K562 (cell line): ENCODE data around the gene TYROBP. TPM values are rescaled to one million over a fixed set of nuclear protein-coding genes. Genes with fewer than 3 reads are reported as not detected.

Experiments used
- ARNT ChIP-seq, 2 experiments: fragments of 450-650 bp; IDR thresholded peaks; 2 replicates each; pipeline ENCODE4 v1.6.1; 2016; ENCODE audit warnings: mild to moderate bottlenecking in 1 of 2
- BCLAF1 ChIP-seq, 2 experiments: fragments of 450-650 bp in 1 of 2; IDR thresholded peaks; 2 replicates each; pipeline ENCODE4 v1.6.1; 2011 to 2017; ENCODE audit warnings: low read depth in 2 of 2, antibody characterized with exemption in 1 of 2, borderline replicate concordance in 1 of 2, low read length in 1 of 2, mild to moderate bottlenecking in 1 of 2, mixed read lengths in 1 of 2; ENCODE audit not compliant: control insufficient read depth in 1 of 2
- EP400 ChIP-seq: fragments of 450-650 bp; IDR thresholded peaks from 2 replicates; pipeline ENCODE4 v1.6.1; 2017; ENCODE audit warnings: antibody characterized with exemption, mild to moderate bottlenecking, moderate library complexity
- FOXJ2 ChIP-seq: fragments of 200-800 bp; sonication (Bioruptor generic); IDR thresholded peaks from 2 replicates; pipeline ENCODE4 v1.6.1; 2016; ENCODE audit warnings: missing genetic modification characterization, missing compliant biosample characterization
- HDAC1 ChIP-seq, 2 experiments: fragments of 450-650 bp; IDR thresholded peaks; 2 replicates each; pipeline ENCODE4 v1.6.1; 2016 to 2017; ENCODE audit warnings: inconsistent platforms in 1 of 2, mild to moderate bottlenecking in 1 of 2, moderate library complexity in 1 of 2
- ILK ChIP-seq: fragments of 450-650 bp; IDR thresholded peaks from 2 replicates; pipeline ENCODE4 v1.6.1; 2016; ENCODE audit warnings: missing genetic modification characterization, low read depth, mild to moderate bottlenecking, missing compliant biosample characterization, moderate library complexity, borderline replicate concordance
- JUND ChIP-seq, 2 experiments: IDR thresholded peaks; 2 replicates in 1 of 2; 3 replicates in 1 of 2; pipeline ENCODE4 v1.6.1; 2011; ENCODE audit warnings: borderline replicate concordance in 2 of 2, low read depth in 2 of 2, low read length in 2 of 2, improper control_type of control experiment in 1 of 2, missing biosample characterization in 1 of 2, missing genetic modification characterization in 1 of 2, missing genetic modification reagents in 1 of 2
- MYBL2 ChIP-seq, 2 experiments: fragments of 450-650 bp in 1 of 2; sonication (generic) in 1 of 2; formaldehyde crosslinking in 1 of 2; IDR thresholded peaks; 2 replicates each; pipeline versions ENCODE4 v1.6.1 to v1.8.1; 2017 to 2022; ENCODE audit warnings: borderline replicate concordance in 1 of 2, inconsistent platforms in 1 of 2, low read depth in 1 of 2, mild to moderate bottlenecking in 1 of 2, missing genetic modification reagents in 1 of 2, moderate library complexity in 1 of 2
- PHF8 ChIP-seq: fragments of 200-600 bp; sonication (generic); IDR thresholded peaks from 2 replicates; pipeline ENCODE4 v1.6.1; 2012; ENCODE audit warnings: mixed run types, mild to moderate bottlenecking, inconsistent platforms, low read length, moderate library complexity, borderline replicate concordance
- POLR2H ChIP-seq: IDR thresholded peaks from 2 replicates; pipeline ENCODE4 v1.6.1; 2016; ENCODE audit warnings: missing genetic modification characterization, low read depth, mild to moderate bottlenecking, control low read depth, missing compliant biosample characterization, moderate library complexity
- PREB ChIP-seq: sonication (generic); formaldehyde crosslinking; IDR thresholded peaks from 2 replicates; pipeline ENCODE4 v1.8.1; 2023; ENCODE audit warnings: mild to moderate bottlenecking, missing genetic modification reagents
- PTBP1 ChIP-seq: fragments of 200-400 bp; formaldehyde crosslinking; IDR thresholded peaks from 2 replicates; pipeline ENCODE4 v1.6.1; 2017; ENCODE audit warnings: low read depth, low read length
- RBM34 ChIP-seq: fragments of 200-400 bp; formaldehyde crosslinking; IDR thresholded peaks from 2 replicates; pipeline ENCODE4 v1.6.1; 2018; ENCODE audit warnings: low read length, borderline replicate concordance; ENCODE audit not compliant: insufficient read depth
- SAP30 ChIP-seq: fragments of 200-600 bp; sonication (generic); IDR thresholded peaks from 2 replicates; pipeline ENCODE4 v1.6.1; 2012; ENCODE audit warnings: borderline replicate concordance, low read depth, mild to moderate bottlenecking, moderate library complexity, low read length, control low read depth, inconsistent platforms; ENCODE audit not compliant: insufficient read depth, poor library complexity, severe bottlenecking
- TAF15 ChIP-seq: fragments of 200-400 bp; formaldehyde crosslinking; IDR thresholded peaks from 2 replicates; pipeline ENCODE4 v1.6.1; 2017; ENCODE audit warnings: mild to moderate bottlenecking, low read depth, low read length, moderate library complexity
- ZBED1 ChIP-seq: IDR thresholded peaks from 2 replicates; pipeline ENCODE4 v1.6.1; 2014
- ZKSCAN8 ChIP-seq: fragments of 200-800 bp; sonication (Bioruptor generic); IDR thresholded peaks from 2 replicates; pipeline ENCODE4 v1.6.1; 2016; ENCODE audit warnings: missing genetic modification characterization, missing compliant biosample characterization
- ZNF146 ChIP-seq: IDR thresholded peaks from one replicate; pipeline ENCODE4 v1.6.1; 2018; ENCODE audit warnings: missing compliant biosample characterization; ENCODE audit not compliant: unreplicated experiment
- ZNF217 ChIP-seq: sonication (generic); formaldehyde crosslinking; IDR thresholded peaks from 2 replicates; pipeline ENCODE4 v1.8.0; 2022; ENCODE audit warnings: mild to moderate bottlenecking, missing genetic modification reagents
- ZNF316 ChIP-seq: fragments of 450-650 bp; IDR thresholded peaks from 2 replicates; pipeline ENCODE4 v1.6.1; 2016
- ZNF785 ChIP-seq: fragments of 250-450 bp; sonication (Bioruptor Pico); IDR thresholded peaks from 2 replicates; pipeline ENCODE4 v1.4.0; 2020; ENCODE audit warnings: mild to moderate bottlenecking
- polyA plus RNA-seq, 8 experiments: library from polyadenylated mRNA; depleted of rRNA in 4 of 8; stranded (reverse) in 5 of 8; unstranded in 3 of 8; fragments of >200 nt; fragmentation: Nextera tagmentation in 2 of 8; fragmentation: Illumina TruSeq in 1 of 8; extraction: Ambion mirVana in 2 of 8; extraction: Trizol in 1 of 8; gene quantifications; 2 replicates each; pipeline versions ENCODE4 v1.2.1 to v1.2.3, GENCODE V29; 2011 to 2014; ENCODE audit warnings: inconsistent platforms in 1 of 8, missing spikeins in 1 of 8
- total RNA-seq, 7 experiments: library from RNA; depleted of rRNA in 6 of 7; stranded (reverse); fragments of >200 nt in 6 of 7; fragmentation: Illumina TruSeq in 2 of 7; extraction: Trizol in 2 of 7; gene quantifications; 2 replicates each; pipeline versions ENCODE4 v1.2.1 to v1.2.3, GENCODE V29; 2011 to 2021; ENCODE audit warnings: low replicate concordance in 1 of 7
- TF ChIP-seq, protein P1 (sequence below), 3 experiments: fragments of 200-800 bp in 1 of 3; sonication (Bioruptor generic) in 1 of 3; sonication (generic) in 1 of 3; formaldehyde crosslinking in 1 of 3; IDR thresholded peaks; 2 replicates each; pipeline versions ENCODE4 v1.6.1 to v1.8.0; 2016 to 2022; ENCODE audit warnings: mild to moderate bottlenecking in 2 of 3, missing compliant biosample characterization in 2 of 3, missing genetic modification characterization in 2 of 3, missing genetic modification reagents in 1 of 3

Gene TYROBP
- total and polyA plus RNA-seq, 9 of the 15 experiments (the other 6 are each of a cell fraction or from before 2014, with no cell fraction given), result 0.72 to 8.2 (median 2.4) TPM

DNA sequence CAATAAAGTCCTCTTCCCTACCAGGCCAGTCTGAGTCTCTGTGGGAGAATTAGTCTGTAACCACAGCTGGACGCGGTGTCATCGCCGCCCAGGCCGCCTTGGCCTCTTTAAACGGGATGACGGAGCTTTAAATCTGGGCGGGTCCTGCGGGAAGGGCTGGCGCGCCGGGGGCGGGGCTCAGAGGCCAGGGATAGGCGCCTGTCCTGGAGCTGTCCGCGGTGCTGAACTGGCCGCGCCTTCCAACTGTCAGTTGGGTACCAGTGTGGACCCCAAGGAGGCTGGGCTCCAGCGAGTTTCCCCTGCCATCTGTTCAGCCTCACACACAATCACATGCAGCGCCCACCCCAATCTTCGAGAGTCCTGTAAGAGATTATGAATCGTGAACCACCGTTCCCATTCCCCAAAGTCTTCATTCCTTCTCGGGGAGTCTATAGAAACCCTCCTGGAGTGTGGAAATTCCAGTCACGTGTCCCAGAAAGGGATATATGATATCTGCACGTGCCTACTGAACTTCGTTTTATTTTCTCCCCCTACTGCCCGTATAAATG, 28.3 kb downstream of the TYROBP start (continued):
- TF ChIP-seq SAP30 (peak; percentile 84), ZNF217 (no peak), RBM34 (no peak), PREB (CRISPR knock-in tag) (no peak), TAF15 (no peak), ARNT (IDR thresholded peaks at IDR 0.05) (no peak), ILK (tag) (no peak), ZBED1 (no peak), ZKSCAN8 (CRISPR knock-in tag) (no peak), FOXJ2 (tag) (no peak), PTBP1 (no peak), ZNF146 (CRISPR knock-in tag) (no peak), JUND (IDR thresholded peaks at IDR 0.05; ENCODE audit: borderline replicate concordance, low read depth, low read length) (peak; percentile 68), JUND (tag; IDR thresholded peaks at IDR 0.05; ENCODE audit: borderline replicate concordance, low read depth, low read length) (peak; percentile 21; the same call in 1 of the 3 replicates), PHF8 (no peak), HDAC1 (IDR thresholded peaks at IDR 0.05) (peak in 1 of 2 experiments; percentile 89; a peak in 2 of 4 replicates), MYBL2 (IDR thresholded peaks at IDR 0.05; ENCODE audit: low read depth) (no peak), MYBL2 (CRISPR knock-in tag; IDR thresholded peaks at IDR 0.05; ENCODE audit: borderline replicate concordance) (no peak), POLR2H (tag) (no peak), BCLAF1 (IDR thresholded peaks at IDR 0.05; ENCODE audit: borderline replicate concordance in 1 of 2, control insufficient read depth in 1 of 2, low read depth in 2 of 2, low read length in 1 of 2) (no peak), EP400 (no peak), ZNF785 (no peak), ZNF316 (peak; percentile 65)
- TF ChIP-seq, protein P1, sequence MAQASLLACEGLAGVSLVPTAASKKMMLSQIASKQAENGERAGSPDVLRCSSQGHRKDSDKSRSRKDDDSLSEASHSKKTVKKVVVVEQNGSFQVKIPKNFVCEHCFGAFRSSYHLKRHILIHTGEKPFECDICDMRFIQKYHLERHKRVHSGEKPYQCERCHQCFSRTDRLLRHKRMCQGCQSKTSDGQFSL (CRISPR knock-in tag; IDR thresholded peaks at IDR 0.05), result no peak
- TF ChIP-seq, protein P1 (tag; IDR thresholded peaks at IDR 0.05), result no peak
